Measurements from ENCODE around the gene TCOF1. TPM values are rescaled to one million over a fixed set of nuclear protein-coding genes. Genes with fewer than 3 reads are reported as not detected.

Gene TCOF1
- total RNA-seq, 1 experiment from 2014 or later = 109 TPM

DNA sequence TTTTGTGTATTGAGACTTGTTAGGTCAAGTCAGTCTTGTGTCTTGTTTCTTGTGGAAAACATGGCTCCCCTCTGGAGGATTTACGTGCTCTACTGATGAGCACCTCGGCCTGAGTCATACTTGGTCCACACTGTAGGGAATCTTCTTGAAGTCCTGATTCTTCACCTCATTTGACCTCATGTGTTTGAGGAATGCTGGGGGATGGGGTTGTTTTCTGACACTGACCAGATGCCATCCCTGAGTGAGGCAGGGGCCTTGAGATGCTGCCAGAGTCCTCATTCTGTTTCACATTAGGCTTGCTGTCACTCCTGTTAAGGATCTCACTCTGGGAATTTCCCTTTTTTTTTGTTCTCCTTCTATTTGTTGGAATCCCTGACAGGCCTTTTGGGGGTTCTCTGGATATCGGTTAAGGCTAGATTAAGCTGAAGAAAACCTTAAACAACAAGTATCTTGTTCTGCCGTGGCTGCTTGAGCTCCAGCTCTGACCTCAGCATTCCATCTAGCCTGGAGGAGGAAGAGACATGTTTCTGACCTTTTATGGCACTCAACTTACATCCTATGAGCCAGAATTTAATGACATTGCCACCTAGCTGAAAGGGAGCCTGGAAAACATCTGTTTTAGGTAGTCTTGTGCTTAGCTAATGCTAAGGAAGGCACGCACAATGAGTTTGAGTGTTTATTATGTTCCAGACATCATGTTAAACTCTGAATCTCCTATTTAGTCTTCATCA, 20.6 kb downstream of the TCOF1 start:
- Histone ChIP-seq H3K27ac (ENCODE audit: low read depth, low read length, poor library complexity, severe bottlenecking) (no peak overlapping the region), H3K27me3 (replicated peaks; ENCODE audit: insufficient read depth, low read depth, low read length, poor library complexity) (no peaks in the 10 kb centered on the region), H3K36me3 (ENCODE audit: insufficient read depth, low read length, poor library complexity, severe bottlenecking) (peaks cover 94% of the 10 kb centered on the region), H3K9me3 (ENCODE audit: low read depth, low read length, poor library complexity, severe bottlenecking) (no peaks in the 10 kb centered on the region), H3K4me3 (ENCODE audit: low read depth, low read length, poor library complexity, severe bottlenecking) (no peak overlapping the region), H3K4me1 (ENCODE audit: insufficient read depth, low read length, poor library complexity, severe bottlenecking) (no peaks in the 10 kb centered on the region)
- CTCF ChIA-PET = no interaction called here
- POLR2A ChIA-PET (ENCODE audit: low non-redundant PET) = no interaction called here
- DNase-seq (ENCODE audit: low spot score) = no peak
- TF ChIP-seq, protein P1, sequence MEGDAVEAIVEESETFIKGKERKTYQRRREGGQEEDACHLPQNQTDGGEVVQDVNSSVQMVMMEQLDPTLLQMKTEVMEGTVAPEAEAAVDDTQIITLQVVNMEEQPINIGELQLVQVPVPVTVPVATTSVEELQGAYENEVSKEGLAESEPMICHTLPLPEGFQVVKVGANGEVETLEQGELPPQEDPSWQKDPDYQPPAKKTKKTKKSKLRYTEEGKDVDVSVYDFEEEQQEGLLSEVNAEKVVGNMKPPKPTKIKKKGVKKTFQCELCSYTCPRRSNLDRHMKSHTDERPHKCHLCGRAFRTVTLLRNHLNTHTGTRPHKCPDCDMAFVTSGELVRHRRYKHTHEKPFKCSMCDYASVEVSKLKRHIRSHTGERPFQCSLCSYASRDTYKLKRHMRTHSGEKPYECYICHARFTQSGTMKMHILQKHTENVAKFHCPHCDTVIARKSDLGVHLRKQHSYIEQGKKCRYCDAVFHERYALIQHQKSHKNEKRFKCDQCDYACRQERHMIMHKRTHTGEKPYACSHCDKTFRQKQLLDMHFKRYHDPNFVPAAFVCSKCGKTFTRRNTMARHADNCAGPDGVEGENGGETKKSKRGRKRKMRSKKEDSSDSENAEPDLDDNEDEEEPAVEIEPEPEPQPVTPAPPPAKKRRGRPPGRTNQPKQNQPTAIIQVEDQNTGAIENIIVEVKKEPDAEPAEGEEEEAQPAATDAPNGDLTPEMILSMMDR (conservative IDR thresholded peaks at IDR 0.05; ENCODE audit: low read depth, low read length) = no peak
- TF ChIP-seq EZH2 (IDR thresholded peaks at IDR 0.05; ENCODE audit: borderline replicate concordance, low read depth, low read length, poor library complexity, severe bottlenecking) = no peak
- BruUV-seq (replicated peaks) = no TSS peak
- intact Hi-C loops (cut with micrococcal nuclease; ENCODE audit: unreplicated experiment) = no loop called here

DNA sequence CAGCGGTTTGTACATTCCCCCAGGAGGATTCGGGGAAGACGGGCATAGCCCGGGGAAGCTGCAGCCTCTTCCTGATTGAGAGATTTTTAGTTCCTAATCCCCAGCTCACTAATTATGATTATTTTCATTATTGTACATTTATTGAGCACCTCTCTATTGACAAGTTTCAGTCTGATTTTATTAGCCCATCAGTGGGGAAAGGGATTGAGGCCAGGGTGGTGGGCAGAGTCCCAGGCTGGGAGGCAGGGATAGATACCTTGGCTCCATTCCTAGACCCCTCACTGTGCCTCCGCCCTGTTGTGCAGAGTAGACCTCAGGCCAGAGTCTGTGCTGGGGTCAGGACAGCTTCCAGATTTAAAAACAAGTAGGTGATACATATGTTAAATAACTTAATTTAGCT, 27.2 kb downstream of the TCOF1 start:
- H3K27ac ChIP-seq (ENCODE audit: low read depth, low read length, poor library complexity, severe bottlenecking) = no peak overlapping the region
- no peak overlapping the region for H3K4me3 ChIP-seq (ENCODE audit: low read depth, low read length, poor library complexity, severe bottlenecking)
- intact Hi-C loops (cut with micrococcal nuclease; ENCODE audit: unreplicated experiment) = no loop called here
- TF ChIP-seq EZH2 (IDR thresholded peaks at IDR 0.05; ENCODE audit: borderline replicate concordance, low read depth, low read length, poor library complexity, severe bottlenecking) = no peak
- TF ChIP-seq, protein P1 (conservative IDR thresholded peaks at IDR 0.05; ENCODE audit: low read depth, low read length) = no peak
- POLR2A ChIA-PET (ENCODE audit: low non-redundant PET) = no interaction called here
- H3K9me3 ChIP-seq (ENCODE audit: low read depth, low read length, poor library complexity, severe bottlenecking) = no peaks in the 10 kb centered on the region
- BruUV-seq (replicated peaks) = no TSS peak
- no peak for DNase-seq (ENCODE audit: low spot score)
- H3K36me3 ChIP-seq (ENCODE audit: insufficient read depth, low read length, poor library complexity, severe bottlenecking) = peaks cover 91% of the 10 kb centered on the region
- H3K4me1 ChIP-seq (ENCODE audit: insufficient read depth, low read length, poor library complexity, severe bottlenecking) = no peaks in the 10 kb centered on the region
- H3K27me3 ChIP-seq (replicated peaks; ENCODE audit: insufficient read depth, low read depth, low read length, poor library complexity) = no peaks in the 10 kb centered on the region
- CTCF ChIA-PET = no interaction called here

DNA sequence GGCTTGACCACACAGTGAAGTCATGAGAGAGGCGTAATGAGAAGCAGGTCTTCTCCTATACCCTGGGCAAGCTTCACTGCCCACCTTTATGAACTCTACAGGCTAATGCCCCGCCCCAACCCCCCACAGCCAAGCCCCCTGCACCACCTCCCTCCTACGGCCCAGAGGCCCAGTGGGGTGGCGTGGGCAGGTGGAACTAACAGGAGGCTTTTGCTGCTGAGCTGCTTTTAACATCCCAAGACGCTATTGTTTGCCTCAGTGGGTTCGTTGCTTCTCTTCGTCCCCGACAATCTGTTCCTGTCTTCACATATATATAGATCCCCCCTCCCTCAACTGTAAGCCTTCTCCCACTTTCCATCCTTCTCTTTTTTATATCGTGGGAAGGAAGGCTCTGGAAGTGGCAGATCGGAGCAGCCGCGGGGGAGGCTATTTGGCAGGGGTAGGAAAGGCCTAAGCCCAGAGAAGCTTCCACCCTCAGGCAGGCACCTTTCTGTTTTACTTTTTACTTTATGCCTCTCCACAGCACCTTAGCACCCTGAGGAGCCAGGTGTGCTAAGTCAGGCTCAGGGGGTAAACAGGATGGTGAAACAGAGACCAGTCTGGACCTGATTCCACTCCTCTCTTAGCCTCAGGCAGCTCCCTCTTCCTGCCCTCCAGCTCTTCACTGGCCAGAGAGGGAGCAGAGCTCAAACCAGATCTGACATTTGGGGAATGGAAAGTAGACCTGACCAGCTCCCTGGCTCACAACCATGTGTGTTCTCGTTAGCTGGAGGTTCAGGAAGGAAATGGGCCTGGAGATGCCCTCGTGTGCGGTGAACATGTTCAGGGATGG, 28.7 kb downstream of the TCOF1 start:
- Histone ChIP-seq H3K9me3 (ENCODE audit: low read depth, low read length, poor library complexity, severe bottlenecking) (no peaks in the 10 kb centered on the region), H3K4me3 (ENCODE audit: low read depth, low read length, poor library complexity, severe bottlenecking) (no peak overlapping the region), H3K27me3 (replicated peaks; ENCODE audit: insufficient read depth, low read depth, low read length, poor library complexity) (no peaks in the 10 kb centered on the region), H3K36me3 (ENCODE audit: insufficient read depth, low read length, poor library complexity, severe bottlenecking) (peaks cover 91% of the 10 kb centered on the region), H3K4me1 (ENCODE audit: insufficient read depth, low read length, poor library complexity, severe bottlenecking) (no peaks in the 10 kb centered on the region), H3K27ac (ENCODE audit: low read depth, low read length, poor library complexity, severe bottlenecking) (no peak overlapping the region)
- POLR2A ChIA-PET (ENCODE audit: low non-redundant PET) = no interaction called here
- TF ChIP-seq EZH2 (IDR thresholded peaks at IDR 0.05; ENCODE audit: borderline replicate concordance, low read depth, low read length, poor library complexity, severe bottlenecking) = no peak
- TF ChIP-seq, protein P1 (conservative IDR thresholded peaks at IDR 0.05; ENCODE audit: low read depth, low read length) = no peak
- no peak for DNase-seq (ENCODE audit: low spot score)
- CTCF ChIA-PET = no interaction called here
- intact Hi-C loops (cut with micrococcal nuclease; ENCODE audit: unreplicated experiment) = no loop called here
- no TSS peak for BruUV-seq (replicated peaks)
